GM19463 (cell line): ENCODE data around the gene MMAA.
"Not testable (repeated sequence)": the region's sequence is repeated elsewhere in the genome, so short reads cannot be mapped to it uniquely, and the experiment has no call there.

ENCODE experiments used
- ATAC-seq: cut with Tn5 transposase; IDR thresholded peaks from one replicate; pipeline ENCODE4 v1.9.1; 2021; ENCODE audit warnings: mild to moderate bottlenecking, moderate library complexity; ENCODE audit not compliant: unreplicated experiment

Gene MMAA

GRCh38 chr4:145626623-145626982, 7.4 kb downstream of the MMAA start:
- no peak for ATAC-seq

GRCh38 chr4:145635117-145635516, 15.9 kb downstream of the MMAA start:
- ATAC-seq: no peak

- no peak for ATAC-seq
Observed at GRCh38 chr4:145635630-145636029, 16.4 kb downstream of the MMAA start.

- no peak for ATAC-seq
Observed at GRCh38 chr4:145639186-145639698, 20.1 kb downstream of the MMAA start.

GRCh38 chr4:145640236-145640635, 21.1 kb downstream of the MMAA start:
- not testable (repeated sequence) for ATAC-seq

GRCh38 chr4:145643295-145643694, 24.1 kb downstream of the MMAA start:
- no peak for ATAC-seq

- no peak for ATAC-seq
Observed at GRCh38 chr4:145644699-145645098, 25.5 kb downstream of the MMAA start.

- no peak for ATAC-seq
Observed at GRCh38 chr4:145656156-145656555, 37.0 kb downstream of the MMAA start.

- no peak for ATAC-seq
Observed at GRCh38 chr4:145660064-145660463, 40.9 kb downstream of the MMAA start.

GRCh38 chr4:145663194-145663593, 44.0 kb downstream of the MMAA start:
- ATAC-seq: no peak

- no peak for ATAC-seq
Observed at GRCh38 chr4:145665773-145666172, 46.6 kb downstream of the MMAA start.

- ATAC-seq: no peak
Observed at GRCh38 chr4:145670422-145670821, 51.2 kb downstream of the MMAA start.

GRCh38 chr4:145679520-145679919, 60.3 kb downstream of the MMAA start:
- ATAC-seq: no peak

- no peak for ATAC-seq
Observed at GRCh38 chr4:145679991-145680455, 60.8 kb downstream of the MMAA start, which contains the start of gene C4orf51. C4orf51 (plus strand) TSS chr4:145680146; CDS start chr4:145680204, 58 bp downstream.

GRCh38 chr4:145680902-145681301, 61.7 kb downstream of the MMAA start:
- no peak for ATAC-seq

GRCh38 chr4:145681518-145681917, 62.3 kb downstream of the MMAA start:
- no peak for ATAC-seq

- ATAC-seq: no peak
Observed at GRCh38 chr4:145681956-145682355, 62.8 kb downstream of the MMAA start.

- no peak for ATAC-seq
Observed at GRCh38 chr4:145686991-145687390, 67.8 kb downstream of the MMAA start.

GRCh38 chr4:145690610-145691009, 71.4 kb downstream of the MMAA start:
- ATAC-seq: no peak

GRCh38 chr4:145691416-145691815, 72.2 kb downstream of the MMAA start:
- not testable (repeated sequence) for ATAC-seq

GRCh38 chr4:145694929-145695328, 75.7 kb downstream of the MMAA start:
- no peak for ATAC-seq

- ATAC-seq: no peak
Observed at GRCh38 chr4:145697332-145697731, 78.1 kb downstream of the MMAA start.

GRCh38 chr4:145698507-145698906, 79.3 kb downstream of the MMAA start:
- ATAC-seq: no peak
